GM18870 (cell line): ENCODE measurements around the gene FLYWCH1.
A peak's percentile ranks its signal among the peaks of the same experiment; 100 is the strongest.
"Not testable (repeated sequence)": the region's sequence is repeated elsewhere in the genome, so short reads cannot be mapped to it uniquely, and the experiment has no call there.

Experiments used
- ATAC-seq: cut with Tn5 transposase; IDR thresholded peaks from one replicate; pipeline ENCODE4 v1.9.1; 2021; ENCODE audit warnings: moderate library complexity; ENCODE audit not compliant: unreplicated experiment

The FLYWCH1 gene

GRCh38 chr16:2899564-2900072 lies 12.1 kb upstream of the FLYWCH1 start:
- no peak for ATAC-seq

GRCh38 chr16:2900526-2901075 lies 11.1 kb upstream of the FLYWCH1 start:
- no peak for ATAC-seq

- no peak for ATAC-seq
Observed at GRCh38 chr16:2902337-2903130, 9.2 kb upstream of the FLYWCH1 start.

GRCh38 chr16:2904100-2904921 lies 7.4 kb upstream of the FLYWCH1 start:
- ATAC-seq, result no peak

GRCh38 chr16:2904922-2905240 lies 6.8 kb upstream of the FLYWCH1 start:
- peak; percentile 6 for ATAC-seq

- ATAC-seq, result peak; percentile 60
Observed at GRCh38 chr16:2905241-2905987, 6.3 kb upstream of the FLYWCH1 start.

- ATAC-seq, result no peak
Observed at GRCh38 chr16:2905988-2906387, 5.7 kb upstream of the FLYWCH1 start.

GRCh38 chr16:2907084-2907753 lies 4.5 kb upstream of the FLYWCH1 start:
- not testable (repeated sequence) for ATAC-seq

- no peak for ATAC-seq
Observed at GRCh38 chr16:2910441-2910969, 1.2 kb upstream of the FLYWCH1 start.

GRCh38 chr16:2912330-2913199 lies 834 bp downstream of the FLYWCH1 start:
- ATAC-seq, result no peak

GRCh38 chr16:2913603-2914002 lies 1.9 kb downstream of the FLYWCH1 start:
- ATAC-seq, result no peak

- no peak for ATAC-seq
Observed at GRCh38 chr16:2914233-2914632, 2.5 kb downstream of the FLYWCH1 start.

GRCh38 chr16:2915196-2915929 lies 3.6 kb downstream of the FLYWCH1 start:
- ATAC-seq, result no peak

GRCh38 chr16:2919511-2920255 lies 8.0 kb downstream of the FLYWCH1 start:
- ATAC-seq, result no peak

- ATAC-seq, result no peak
Observed at GRCh38 chr16:2923481-2923880, 11.8 kb downstream of the FLYWCH1 start.

GRCh38 chr16:2924901-2925755 lies 13.4 kb downstream of the FLYWCH1 start:
- ATAC-seq, result no peak
